OCI-LY1 (cell line): ENCODE data around the gene ZDHHC20.

ENCODE experiments used
- CTCF ChIP-seq: fragments of 200-600 bp; sonication (generic), shearing (Covaris generic); IDR thresholded peaks from 2 replicates; pipeline ENCODE4 v1.5.1; 2017; ENCODE audit warnings: mild to moderate bottlenecking, antibody characterized with exemption, low read length, moderate library complexity, mixed read lengths
- EZH2 ChIP-seq: fragments of 200-600 bp; sonication (generic), shearing (Covaris generic); IDR thresholded peaks from 2 replicates; pipeline ENCODE4 v1.8.0; 2017; ENCODE audit warnings: borderline replicate concordance, mixed run types, mild to moderate bottlenecking, antibody characterized with exemption, low read length, moderate library complexity, mixed read lengths

GRCh38 chr13:21362741-21363140 lies 96.4 kb downstream of the ZDHHC20 start:
- no peak for TF ChIP-seq CTCF
- no peak for TF ChIP-seq EZH2
